GM12878 (cell line): ENCODE measurements around the gene ADGRE1.

Experiments
- CBX3 ChIP-seq: fragments of 200-600 bp; sonication (generic); IDR thresholded peaks from 2 replicates; pipeline ENCODE4 v1.6.1; 2016; ENCODE audit warnings: low read depth, borderline replicate concordance
- EGR1 ChIP-seq, 2 experiments: IDR thresholded peaks; 1 replicate in 1 of 2; 2 replicates in 1 of 2; pipeline ENCODE4 v1.6.1; 2011 to 2012; ENCODE audit warnings: low read depth in 2 of 2, low read length in 2 of 2, borderline replicate concordance in 1 of 2, mild to moderate bottlenecking in 1 of 2, moderate library complexity in 1 of 2
- HDAC2 ChIP-seq: fragments of 200-600 bp; sonication (generic); IDR thresholded peaks from 2 replicates; pipeline ENCODE4 v1.6.1; 2017
- NBN ChIP-seq: fragments of 450-650 bp; IDR thresholded peaks from 2 replicates; pipeline ENCODE4 v1.6.1; 2016
- POLR2A ChIP-seq: IDR thresholded peaks from 2 replicates; pipeline ENCODE4 v1.6.1; 2011; ENCODE audit warnings: low read depth, mild to moderate bottlenecking, low read length
- RAD21 ChIP-seq: IDR thresholded peaks from 2 replicates; pipeline ENCODE4 v1.6.1; 2011; ENCODE audit warnings: mild to moderate bottlenecking, low read depth, low read length, moderate library complexity; ENCODE audit not compliant: insufficient read depth
- SIN3A ChIP-seq: IDR thresholded peaks from 2 replicates; pipeline ENCODE4 v1.6.1; 2012; ENCODE audit warnings: low read depth, low read length, improper control_type of control experiment
- SUZ12 ChIP-seq: fragments of 200-600 bp; sonication (generic); IDR thresholded peaks from one replicate; pipeline ENCODE4 v1.6.1; 2018; ENCODE audit warnings: antibody characterized with exemption, mild to moderate bottlenecking; ENCODE audit not compliant: unreplicated experiment
- TF ChIP-seq, protein P1 (sequence below), 3 experiments: IDR thresholded peaks in 2 of 3; conservative IDR thresholded peaks in 1 of 3; 2 replicates each; pipeline ENCODE4 v1.5.1; 2011; ENCODE audit warnings: low read depth in 3 of 3, low read length in 3 of 3, mild to moderate bottlenecking in 3 of 3, control low read depth in 2 of 3, moderate library complexity in 2 of 3, inconsistent platforms in 1 of 3, mixed read lengths in 1 of 3; ENCODE audit not compliant: control insufficient read depth in 2 of 3, insufficient read depth in 1 of 3; ENCODE audit errors: extremely low read depth in 1 of 3
- TF ChIP-seq, protein P2 (sequence below): fragments of 450-650 bp; IDR thresholded peaks from 2 replicates; pipeline ENCODE4 v1.6.1; 2017; ENCODE audit warnings: borderline replicate concordance
- TF ChIP-seq, protein P3 (sequence below): IDR thresholded peaks from 2 replicates; pipeline ENCODE4 v1.6.1; 2012; ENCODE audit warnings: low read depth, low read length, improper control_type of control experiment
- TF ChIP-seq, protein P4 (sequence below): IDR thresholded peaks from 2 replicates; pipeline ENCODE4 v1.6.1; 2011; ENCODE audit warnings: low read depth, mild to moderate bottlenecking, low read length, moderate library complexity, borderline replicate concordance; ENCODE audit errors: extremely low read depth

DNA sequence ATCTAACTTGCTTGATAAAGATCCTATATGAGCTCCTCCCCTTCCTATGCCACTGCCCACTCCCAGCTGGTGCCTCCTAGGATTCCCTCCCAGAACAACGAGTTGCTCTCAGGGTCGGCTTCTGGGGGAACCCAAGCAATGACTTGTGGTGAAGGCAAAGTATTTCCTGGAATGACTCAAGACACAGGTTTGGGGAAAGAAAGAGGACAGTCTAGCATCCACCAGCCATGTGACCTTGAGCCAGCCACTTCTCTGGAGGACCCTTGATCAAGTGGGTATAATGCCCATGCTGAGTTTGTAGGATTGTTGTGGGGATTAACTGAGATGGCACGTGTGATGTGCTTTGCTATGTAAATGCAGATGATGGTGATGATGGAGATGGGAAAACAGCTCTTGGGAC lies 100.9 kb downstream of the ADGRE1 start:
- no peak for TF ChIP-seq SIN3A
- TF ChIP-seq, protein P1, sequence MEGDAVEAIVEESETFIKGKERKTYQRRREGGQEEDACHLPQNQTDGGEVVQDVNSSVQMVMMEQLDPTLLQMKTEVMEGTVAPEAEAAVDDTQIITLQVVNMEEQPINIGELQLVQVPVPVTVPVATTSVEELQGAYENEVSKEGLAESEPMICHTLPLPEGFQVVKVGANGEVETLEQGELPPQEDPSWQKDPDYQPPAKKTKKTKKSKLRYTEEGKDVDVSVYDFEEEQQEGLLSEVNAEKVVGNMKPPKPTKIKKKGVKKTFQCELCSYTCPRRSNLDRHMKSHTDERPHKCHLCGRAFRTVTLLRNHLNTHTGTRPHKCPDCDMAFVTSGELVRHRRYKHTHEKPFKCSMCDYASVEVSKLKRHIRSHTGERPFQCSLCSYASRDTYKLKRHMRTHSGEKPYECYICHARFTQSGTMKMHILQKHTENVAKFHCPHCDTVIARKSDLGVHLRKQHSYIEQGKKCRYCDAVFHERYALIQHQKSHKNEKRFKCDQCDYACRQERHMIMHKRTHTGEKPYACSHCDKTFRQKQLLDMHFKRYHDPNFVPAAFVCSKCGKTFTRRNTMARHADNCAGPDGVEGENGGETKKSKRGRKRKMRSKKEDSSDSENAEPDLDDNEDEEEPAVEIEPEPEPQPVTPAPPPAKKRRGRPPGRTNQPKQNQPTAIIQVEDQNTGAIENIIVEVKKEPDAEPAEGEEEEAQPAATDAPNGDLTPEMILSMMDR (IDR thresholded peaks at IDR 0.05 in 2 of 3, conservative IDR thresholded peaks at IDR 0.05 in 1 of 3; ENCODE audit: control insufficient read depth in 2 of 3, extremely low read depth in 1 of 3, insufficient read depth in 1 of 3, low read depth in 3 of 3, low read length in 3 of 3): no peak
- TF ChIP-seq NBN: no peak
- no peak for TF ChIP-seq HDAC2
- no peak for TF ChIP-seq POLR2A
- TF ChIP-seq, protein P2, sequence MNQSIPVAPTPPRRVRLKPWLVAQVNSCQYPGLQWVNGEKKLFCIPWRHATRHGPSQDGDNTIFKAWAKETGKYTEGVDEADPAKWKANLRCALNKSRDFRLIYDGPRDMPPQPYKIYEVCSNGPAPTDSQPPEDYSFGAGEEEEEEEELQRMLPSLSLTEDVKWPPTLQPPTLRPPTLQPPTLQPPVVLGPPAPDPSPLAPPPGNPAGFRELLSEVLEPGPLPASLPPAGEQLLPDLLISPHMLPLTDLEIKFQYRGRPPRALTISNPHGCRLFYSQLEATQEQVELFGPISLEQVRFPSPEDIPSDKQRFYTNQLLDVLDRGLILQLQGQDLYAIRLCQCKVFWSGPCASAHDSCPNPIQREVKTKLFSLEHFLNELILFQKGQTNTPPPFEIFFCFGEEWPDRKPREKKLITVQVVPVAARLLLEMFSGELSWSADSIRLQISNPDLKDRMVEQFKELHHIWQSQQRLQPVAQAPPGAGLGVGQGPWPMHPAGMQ: no peak
- TF ChIP-seq, protein P3, sequence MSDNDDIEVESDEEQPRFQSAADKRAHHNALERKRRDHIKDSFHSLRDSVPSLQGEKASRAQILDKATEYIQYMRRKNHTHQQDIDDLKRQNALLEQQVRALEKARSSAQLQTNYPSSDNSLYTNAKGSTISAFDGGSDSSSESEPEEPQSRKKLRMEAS: no peak
- TF ChIP-seq RAD21: no peak
- no peak for TF ChIP-seq CBX3
- TF ChIP-seq SUZ12: no peak
- TF ChIP-seq EGR1 (IDR thresholded peaks at IDR 0.05; ENCODE audit: borderline replicate concordance in 1 of 2, low read depth in 2 of 2, low read length in 2 of 2): no peak
- TF ChIP-seq, protein P4, sequence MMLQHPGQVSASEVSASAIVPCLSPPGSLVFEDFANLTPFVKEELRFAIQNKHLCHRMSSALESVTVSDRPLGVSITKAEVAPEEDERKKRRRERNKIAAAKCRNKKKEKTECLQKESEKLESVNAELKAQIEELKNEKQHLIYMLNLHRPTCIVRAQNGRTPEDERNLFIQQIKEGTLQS: no peak
